C1 segment of cervical spinal cord (tissue), 14 donors: ENCODE data around the gene GNAI1.

Experiments
- DNase-seq, 14 donors: peaks; one replicate each; lab custom pipeline; 2025; lab: John Stamatoyannopoulos, UW

GNAI1 gene

DNA sequence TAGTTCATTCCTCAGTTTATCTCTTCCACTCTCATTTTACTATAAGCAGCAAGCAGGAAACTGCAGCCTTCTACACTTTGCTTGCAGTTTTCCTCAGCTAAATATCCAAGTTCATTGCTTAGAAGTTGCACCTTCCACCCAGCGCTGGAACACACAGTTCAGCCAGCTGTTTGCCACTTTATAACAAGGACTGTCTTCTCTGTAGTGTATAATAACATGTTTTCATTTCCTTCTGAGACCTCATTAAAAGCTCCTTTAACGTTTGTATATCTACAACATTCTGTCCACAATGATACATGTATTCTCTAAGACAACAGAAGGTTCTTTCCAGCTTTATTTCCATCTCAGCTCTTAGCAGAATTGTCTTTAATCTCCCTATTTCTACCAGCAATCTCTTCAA lies 74.1 kb downstream of the GNAI1 start:
- no peak for DNase-seq

DNA sequence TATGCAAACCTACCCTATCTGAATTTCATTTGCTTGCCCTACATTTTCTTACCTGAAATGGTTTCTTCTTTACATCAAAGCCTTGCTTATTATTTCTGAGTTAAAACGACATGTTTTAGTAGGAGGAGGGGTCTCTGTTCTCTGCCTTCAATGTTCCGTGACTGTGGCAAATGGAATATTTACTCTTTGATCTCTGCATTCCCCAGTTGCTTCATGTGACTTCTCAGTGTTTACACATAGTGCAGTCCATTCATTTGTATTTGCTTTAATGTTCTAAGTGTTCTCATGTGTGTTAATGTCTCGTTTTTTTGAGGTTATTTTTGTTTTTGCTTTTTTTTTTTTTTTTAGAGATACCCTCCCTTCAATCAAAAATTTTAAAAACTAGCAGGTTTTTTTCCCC lies 75.8 kb downstream of the GNAI1 start:
- DNase-seq = no peak

DNA sequence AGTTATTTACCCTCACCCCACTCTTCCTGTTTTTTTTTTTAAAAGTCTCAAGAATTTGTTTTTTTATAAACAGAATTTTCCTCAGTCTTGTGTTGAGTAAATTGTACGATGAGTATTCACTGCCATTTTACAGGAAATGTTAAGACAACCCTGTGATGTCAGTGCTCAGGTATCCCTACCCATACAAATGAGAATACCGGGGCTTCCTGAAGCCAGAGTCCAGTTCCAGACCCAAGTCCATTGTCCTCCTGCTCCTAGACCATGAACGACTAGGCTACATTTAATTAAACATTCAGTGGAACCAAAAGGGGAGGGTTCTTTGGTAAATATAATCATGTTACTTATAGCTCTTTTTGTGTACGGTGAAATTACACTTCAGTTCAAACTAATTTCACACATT lies 79.2 kb downstream of the GNAI1 start:
- DNase-seq = no peak

DNA sequence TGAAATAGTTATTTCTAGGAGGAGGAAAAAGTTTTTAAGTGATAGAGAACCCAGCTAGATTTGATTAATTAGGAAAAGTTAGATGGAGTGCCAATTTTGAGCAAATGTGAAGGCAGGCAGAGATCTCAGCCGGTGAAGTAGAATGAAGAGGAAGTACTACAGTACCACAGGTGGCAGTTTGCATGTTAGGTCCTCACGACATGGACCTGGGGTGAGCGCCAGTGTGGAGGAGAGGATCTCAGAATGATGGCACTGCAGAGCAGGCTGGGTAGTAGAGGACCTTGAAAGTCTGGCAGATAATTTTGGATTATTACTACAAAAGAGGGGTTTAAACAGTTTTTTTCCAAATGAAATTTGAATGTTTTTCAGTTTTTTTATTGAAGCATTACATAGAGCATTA lies 81.1 kb downstream of the GNAI1 start:
- no peak for DNase-seq

DNA sequence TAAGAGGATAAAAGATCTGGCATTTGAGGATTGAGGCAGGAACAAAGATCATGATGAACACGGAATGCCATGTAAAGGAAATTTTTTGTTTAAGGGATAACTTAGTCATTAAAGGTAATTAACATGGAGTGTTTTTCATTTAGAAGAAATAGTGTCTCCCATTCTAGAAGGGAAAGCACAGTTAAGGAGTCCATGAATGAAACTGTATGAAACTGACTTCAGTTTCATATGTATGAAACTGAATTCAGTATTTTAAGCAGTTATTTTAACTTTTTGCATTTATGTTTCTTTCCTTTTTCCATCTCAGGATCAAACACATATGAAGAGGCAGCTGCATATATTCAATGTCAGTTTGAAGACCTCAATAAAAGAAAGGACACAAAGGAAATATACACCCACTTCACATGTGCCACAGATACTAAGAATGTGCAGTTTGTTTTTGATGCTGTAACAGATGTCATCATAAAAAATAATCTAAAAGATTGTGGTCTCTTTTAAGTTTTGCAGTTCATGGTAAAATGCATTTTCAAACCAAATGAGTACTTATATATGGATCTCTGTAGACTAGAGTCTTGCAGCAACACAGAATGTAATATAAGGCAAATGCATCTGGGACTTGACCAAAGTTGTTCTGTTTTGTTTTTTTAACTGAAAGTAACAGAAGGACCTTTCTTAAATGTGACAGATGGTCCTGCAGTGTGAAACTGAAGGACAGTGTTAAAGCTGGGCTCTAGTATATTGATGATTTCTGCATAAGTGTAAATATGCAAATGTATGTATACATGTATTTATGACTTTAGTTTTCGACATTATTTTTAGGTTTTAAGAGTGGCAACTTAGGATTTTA lies 82.6 kb downstream of the GNAI1 start:
- peak in 1 of 14 donors; percentile 14 for DNase-seq

DNA sequence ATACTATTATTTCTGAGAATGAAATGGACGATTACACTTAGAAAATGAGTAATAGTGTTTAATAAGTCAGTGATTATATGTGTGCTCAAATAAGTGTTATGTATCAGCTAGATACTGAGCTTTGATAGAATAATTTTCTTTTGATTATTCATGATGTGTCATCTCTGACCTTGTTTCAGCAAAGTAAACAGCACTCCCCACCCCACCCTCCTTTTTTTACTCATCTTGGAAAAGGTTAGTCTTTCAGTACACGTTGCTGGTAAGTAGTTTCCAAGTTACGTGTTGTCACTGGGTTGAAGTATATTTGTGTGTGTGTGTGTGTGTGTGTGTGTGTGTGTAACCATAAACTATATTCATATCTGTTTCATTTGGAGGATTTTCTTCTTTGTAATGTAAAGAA lies 84.1 kb downstream of the GNAI1 start:
- DNase-seq = no peak

DNA sequence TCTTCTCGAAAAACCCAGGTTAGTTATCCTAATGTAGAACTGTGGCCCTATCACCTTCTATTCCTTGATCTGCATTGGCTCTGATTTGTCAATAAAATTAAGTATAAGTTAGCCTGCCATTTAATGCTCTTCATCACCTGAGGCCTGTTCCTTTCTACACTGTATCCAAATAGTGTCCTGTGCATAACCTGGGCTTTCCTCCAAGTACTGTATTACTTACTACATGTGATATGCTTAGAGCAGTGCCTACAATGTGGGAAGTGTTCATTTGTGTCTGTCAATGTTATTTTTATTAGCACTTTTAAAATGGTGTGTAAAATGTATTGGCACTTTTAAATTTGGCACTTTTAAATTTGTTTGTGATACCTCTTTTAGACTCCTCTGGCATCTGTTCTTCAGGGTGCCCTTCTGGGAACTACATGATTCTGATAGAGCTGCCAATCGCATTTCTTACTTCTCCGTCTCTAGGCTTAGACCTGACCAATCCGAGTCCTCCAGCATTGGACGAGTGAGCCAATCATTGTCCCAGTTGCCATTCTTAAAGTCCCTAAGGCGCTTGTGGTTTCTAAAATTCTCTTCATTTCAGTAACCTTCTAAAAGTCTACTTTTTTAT lies 85.5 kb downstream of the GNAI1 start:
- no peak for DNase-seq

DNA sequence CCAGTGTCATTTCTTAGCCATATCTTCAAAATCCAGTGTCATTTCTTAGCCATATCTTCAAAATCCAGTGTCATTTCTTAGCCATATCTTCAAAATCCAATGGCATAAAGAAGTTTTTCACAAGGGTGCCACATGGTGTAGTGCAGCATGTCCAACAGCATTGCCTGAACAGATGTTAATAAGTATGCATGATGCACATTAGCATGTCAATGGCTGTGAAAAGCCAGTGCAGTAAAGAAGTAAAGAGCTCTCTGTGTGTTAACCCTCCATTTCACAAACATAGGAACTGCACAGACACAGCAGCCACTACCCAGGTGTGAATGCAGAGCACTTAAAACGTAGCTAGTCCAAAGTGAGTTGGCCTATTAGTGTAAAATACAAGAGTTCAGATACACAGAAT lies 89.8 kb downstream of the GNAI1 start:
- no peak for DNase-seq

DNA sequence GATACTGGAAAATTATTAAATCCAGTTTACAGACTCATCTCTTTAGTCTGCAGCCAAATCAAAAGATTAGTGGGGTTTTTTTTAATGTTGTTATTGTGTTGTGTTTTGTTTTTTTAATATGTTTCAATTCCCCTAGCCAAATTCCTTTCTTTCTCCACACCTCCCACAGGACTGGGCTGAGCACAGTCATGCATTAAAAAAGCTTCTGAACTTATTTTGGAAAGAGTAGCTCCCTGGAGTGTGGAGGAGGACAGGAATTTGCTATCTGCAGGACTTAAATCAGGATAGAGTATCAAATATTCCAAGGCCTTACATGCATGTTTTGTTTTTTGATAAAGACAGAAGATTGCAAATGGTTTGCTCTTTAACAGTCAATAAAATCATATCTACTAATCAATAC lies 90.7 kb downstream of the GNAI1 start:
- DNase-seq = no peak

DNA sequence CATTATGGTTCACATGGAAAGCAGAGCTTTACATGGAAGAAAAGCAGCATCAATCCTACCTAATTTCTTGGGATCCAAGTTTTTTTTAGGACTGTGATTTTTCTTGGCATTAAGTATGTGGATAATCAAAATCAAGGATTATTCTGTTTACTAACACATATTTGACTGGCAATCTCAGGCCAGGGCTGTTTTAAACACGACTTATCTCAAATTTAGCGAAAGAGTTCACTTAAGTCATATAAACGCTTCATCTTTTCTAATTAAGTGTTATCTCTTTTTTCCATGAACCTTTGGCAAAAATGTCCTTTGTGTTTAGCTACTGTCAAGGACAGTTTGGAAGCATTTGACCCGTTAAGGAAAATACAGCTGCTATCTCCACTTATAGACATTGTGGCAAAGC lies 92.0 kb downstream of the GNAI1 start:
- DNase-seq = no peak

DNA sequence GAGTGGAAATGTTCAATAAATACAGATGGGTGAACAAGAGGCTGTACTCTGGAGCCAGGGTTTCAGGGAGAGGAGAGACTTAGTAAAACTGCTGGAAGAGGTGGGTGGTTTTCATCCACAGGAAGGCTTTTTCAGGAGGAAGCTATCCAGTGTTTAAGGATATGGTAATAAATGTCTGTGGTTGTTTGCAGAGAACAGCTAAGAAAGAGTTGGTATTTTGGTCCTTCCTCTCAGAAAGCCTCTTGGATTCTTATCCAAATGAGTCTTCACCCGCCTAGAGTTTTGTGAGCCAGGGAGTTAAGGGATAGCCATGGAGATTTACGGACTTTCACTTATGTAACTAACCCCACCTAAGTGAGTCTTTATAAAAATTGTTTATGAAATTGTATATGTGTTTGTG lies 95.7 kb downstream of the GNAI1 start:
- DNase-seq = no peak

DNA sequence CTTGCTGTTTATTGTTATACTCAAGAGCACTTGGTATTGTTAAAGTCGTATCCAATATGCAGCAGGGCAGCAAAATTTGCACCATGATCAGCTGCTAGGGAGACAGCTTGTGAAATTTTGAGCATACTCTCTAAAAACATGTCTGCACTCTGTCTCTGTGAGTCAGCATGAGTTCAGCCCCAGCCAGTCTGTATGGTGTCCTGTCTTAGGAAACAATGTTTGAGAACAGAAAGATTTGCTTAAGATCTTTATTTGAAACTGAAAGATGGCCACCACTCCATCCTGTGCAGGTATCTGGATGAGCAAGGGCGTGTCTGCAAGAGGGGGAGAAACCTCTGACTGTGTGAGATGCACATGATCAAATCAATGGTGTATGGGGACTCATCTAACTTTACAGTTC lies 97.1 kb downstream of the GNAI1 start:
- DNase-seq = no peak

DNA sequence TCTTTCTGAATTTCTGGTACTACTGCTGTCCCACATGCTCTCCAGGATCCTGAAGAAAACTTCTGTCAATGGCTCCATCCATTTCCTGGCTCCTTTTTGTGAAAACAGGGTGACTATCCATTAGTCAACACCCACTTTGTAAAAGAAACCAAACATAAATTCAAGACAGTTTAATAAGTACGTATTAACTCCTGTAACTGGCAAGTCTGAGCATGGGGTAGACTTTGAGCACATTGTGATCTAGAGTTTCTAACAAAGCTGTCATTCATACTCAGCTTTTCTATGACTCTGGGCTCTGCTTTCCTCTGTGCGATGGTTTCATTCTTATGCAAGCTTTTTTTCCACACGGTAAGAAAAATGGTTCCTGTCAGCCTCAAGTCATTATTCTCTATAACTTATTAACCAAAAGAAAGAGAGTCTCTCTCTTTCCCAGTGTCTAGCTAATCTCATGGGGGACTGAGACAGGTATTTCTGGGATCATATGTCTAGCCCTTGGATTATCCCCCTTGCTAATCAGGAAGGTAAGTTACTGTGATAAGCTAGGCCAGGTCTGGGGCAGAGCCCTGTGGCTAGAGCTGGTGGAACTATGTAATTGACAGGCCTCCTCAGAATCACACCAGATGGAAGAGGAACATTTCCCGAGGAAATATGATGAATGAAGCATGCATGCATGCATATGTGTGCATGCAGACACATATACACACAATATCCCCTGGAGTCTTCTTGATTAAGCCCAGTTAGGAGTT lies 98.5 kb downstream of the GNAI1 start:
- no peak for DNase-seq

DNA sequence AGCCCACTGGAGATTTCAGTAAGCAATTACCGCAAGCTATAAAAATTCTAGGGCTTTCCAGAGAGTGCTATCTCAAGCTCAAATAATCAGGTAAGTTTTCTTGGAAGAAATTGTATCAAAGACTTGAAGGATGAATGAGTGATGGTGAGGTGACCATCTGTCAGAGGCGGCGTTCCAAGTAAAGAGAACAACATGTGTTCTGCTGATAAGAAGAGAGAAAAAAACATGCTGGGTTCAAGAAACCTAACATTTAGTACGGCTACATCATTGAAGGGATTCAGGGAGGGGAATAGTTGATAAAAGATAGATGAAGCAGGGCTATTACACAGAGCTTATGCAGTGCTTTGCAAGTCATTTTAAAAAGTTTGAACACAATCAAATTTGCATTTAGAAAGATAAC lies 100.7 kb downstream of the GNAI1 start:
- no peak for DNase-seq

DNA sequence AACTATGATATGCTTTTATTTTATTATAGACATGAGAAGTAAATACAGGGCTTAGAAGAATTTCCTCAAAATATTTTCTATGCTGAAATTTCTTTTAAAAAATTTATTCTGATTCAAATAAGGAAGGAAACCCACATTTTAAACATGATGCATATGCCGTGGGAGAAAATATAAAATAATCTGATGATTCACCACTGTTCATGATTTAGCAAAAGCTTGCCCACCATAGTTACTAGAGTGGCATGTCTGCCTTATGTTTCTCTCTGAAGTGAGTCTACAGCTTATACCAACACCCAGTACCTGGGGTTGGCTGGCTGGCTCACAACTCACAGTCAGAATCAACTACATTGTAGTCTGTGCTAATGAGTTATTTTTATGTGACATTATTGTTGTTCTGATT lies 102.0 kb downstream of the GNAI1 start:
- DNase-seq = no peak

DNA sequence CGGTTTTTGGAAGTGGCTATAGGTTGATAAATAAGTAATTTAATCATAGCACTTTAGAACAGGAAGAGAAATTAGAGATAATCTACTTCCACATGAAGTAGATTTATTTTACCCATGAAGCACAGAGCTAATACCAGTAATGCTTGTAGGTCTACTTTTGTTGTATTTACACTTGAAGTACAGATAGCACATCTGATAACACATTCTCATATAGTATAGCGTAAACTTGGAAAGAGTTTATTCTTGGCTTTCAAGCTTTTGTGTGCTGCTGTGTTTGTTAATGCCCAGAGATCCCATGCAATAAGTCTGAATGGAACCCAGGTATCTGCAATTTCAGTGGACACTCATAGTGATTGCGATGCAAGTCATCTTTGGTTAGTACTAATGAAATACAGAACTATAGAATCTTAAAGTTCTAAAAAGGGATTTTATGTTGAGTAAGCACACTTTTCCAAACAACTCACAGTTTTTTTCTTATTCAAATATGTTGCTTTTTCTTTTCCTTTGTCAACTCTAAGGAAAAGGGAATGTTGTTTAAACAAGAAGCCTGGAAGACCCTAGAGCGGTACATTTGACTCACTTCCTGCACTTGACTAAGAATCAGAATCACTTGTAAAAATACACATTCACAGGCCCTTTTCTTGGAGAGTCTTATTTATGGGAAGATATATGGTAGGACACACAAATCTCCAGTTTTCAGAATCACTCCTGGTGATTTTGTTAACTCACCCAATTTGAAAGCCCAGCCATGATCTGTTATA lies 105.8 kb downstream of the GNAI1 start:
- no peak for DNase-seq

DNA sequence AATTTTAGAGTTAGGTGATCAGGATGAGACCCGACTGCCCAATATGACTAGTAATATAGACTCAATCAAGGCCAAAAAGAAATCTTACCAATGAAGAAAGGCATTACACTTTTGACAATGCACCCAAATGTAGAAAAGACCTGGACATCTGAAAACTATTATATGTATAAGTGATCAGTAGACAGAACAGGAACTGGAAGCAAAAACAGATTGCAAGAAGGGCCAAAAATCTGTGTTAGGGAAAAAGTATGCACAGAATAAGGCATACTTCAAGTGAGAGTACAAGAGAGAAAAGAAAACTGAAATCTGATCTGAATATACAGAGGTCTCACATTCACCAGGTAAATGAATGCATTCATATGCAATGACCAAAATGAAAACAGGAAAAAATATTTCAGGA lies 107.0 kb downstream of the GNAI1 start:
- DNase-seq = no peak

DNA sequence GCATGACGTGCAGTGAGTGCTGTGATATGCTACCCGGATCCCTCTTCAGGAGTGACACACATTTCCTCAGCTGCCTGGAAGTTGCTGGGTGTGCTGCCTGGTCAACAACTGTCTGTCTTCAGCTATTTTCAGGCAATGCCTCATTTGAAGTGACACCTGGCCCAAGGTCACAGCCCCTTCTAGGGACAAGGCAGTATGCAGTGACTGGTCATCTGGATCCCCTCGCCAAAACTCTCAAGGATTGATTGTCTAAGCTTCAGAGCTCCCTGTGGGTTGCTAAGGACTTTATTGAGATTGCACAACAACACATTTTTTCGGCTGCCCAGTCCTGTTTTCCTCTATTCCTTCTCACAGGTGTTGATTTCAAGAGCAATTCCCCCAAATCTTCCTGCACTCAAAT lies 108.8 kb downstream of the GNAI1 start:
- DNase-seq = peak in 2 of 14 donors; percentile 2 to 19

DNA sequence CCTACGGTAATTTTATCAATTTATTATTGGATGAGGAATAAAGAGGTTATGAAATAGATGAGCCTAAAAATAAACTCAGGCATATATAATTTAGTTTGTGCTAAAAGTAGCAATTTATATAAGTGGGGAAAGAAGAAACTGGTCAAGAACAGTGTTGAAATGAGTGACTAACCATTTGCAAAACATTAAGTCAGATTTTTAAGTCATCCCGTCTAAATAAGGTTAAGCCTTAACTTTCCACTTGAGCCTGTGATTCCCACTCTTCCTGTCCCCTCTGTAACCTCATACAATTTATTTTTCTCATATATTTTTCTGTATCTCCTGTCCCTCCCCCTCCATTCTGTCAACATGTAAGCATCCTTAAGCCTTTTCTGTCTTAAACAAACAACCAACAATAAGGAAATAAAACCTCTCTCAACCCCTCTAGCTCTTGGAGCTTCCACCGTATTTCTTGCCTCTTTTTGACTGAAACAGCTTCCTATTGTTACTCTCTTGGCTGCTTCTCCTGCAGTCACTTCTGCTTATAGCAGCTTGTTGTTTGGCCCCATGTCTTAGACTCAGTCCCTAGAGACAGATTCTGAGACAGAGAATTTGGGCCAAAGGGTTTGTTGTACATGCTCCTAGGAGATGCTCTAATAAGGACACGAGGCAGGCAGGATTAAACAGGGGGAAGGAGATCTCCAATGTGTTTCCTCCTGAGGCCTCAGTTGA lies 109.7 kb downstream of the GNAI1 start:
- no peak for DNase-seq

DNA sequence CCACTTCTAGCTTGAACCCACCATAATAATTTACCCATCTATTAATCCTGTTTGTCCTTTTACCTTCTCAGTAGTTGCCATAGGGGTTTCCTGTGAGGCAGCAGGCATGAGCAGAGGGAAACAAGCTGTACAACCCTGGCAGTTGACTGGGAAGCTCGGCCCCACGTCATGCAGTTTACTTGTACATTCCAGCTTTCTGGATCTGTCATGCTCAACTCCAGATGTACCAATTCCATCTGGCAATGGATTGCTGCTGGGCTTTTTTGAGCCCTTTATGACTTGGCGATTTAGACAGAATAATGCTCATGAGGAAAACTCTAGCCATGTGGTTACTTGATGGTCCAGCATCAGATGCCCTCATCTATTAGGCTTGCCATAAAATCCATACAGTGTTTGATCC lies 112.5 kb downstream of the GNAI1 start:
- DNase-seq = no peak

DNA sequence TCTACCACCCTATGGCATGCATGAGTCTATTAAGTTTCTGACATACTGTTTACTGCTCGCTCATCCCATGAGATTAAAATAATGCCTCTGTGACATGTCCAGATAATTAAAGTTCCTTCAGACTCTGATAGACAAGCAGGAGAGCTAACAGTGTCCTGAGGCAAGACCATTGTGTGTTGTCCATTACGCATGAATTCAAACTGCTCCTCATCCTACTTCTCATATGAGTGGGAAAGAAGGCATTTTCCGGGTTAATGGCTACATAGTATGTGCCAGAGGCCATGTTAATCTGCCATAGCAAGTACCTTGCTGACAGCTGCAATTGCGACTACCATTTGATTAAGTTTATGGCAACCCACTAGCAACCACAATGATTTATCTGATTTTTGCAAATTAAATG lies 113.3 kb downstream of the GNAI1 start:
- no peak for DNase-seq
